ENCODE measurements around the gene EFNA1. TPM values are rescaled to one million over a fixed set of nuclear protein-coding genes. Genes with fewer than 3 reads are reported as not detected.

Gene EFNA1
- total and polyA plus RNA-seq, 2 of the 13 experiments (the other 11 are each of a cell fraction or from before 2014, with no cell fraction given) = 81.8 to 874 TPM

DNA sequence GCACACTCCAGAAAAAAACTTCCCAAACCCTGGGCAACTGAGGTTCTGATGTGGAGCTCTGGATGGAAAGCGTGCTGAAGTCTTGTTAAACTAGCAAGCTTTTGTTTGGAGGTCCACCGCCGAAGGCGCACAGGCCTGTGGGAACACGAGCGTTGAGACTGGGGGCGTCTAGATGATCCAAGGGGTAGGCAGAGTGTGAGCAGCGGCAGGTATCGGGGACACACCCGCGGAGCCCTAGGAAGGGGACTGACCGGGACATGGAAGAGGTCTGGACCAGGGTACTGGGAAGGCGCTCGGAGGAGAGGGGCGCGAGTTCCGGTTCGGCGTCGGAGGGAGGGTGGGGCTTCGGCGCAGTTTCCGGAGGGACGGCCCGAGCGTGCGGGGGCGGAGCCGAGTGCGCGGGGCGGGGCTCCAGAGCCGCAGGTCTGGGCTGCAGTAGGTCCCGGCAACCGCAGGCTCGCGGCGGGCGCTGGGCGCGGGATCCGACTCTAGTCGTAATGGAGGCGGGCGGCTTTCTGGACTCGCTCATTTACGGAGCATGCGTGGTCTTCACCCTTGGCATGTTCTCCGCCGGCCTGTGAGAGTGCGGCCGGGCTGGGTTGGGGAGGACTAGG lies 7.8 kb downstream of the EFNA1 start, which contains the start of gene SLC50A1 (continued):
- TF ChIP-seq, protein P1, sequence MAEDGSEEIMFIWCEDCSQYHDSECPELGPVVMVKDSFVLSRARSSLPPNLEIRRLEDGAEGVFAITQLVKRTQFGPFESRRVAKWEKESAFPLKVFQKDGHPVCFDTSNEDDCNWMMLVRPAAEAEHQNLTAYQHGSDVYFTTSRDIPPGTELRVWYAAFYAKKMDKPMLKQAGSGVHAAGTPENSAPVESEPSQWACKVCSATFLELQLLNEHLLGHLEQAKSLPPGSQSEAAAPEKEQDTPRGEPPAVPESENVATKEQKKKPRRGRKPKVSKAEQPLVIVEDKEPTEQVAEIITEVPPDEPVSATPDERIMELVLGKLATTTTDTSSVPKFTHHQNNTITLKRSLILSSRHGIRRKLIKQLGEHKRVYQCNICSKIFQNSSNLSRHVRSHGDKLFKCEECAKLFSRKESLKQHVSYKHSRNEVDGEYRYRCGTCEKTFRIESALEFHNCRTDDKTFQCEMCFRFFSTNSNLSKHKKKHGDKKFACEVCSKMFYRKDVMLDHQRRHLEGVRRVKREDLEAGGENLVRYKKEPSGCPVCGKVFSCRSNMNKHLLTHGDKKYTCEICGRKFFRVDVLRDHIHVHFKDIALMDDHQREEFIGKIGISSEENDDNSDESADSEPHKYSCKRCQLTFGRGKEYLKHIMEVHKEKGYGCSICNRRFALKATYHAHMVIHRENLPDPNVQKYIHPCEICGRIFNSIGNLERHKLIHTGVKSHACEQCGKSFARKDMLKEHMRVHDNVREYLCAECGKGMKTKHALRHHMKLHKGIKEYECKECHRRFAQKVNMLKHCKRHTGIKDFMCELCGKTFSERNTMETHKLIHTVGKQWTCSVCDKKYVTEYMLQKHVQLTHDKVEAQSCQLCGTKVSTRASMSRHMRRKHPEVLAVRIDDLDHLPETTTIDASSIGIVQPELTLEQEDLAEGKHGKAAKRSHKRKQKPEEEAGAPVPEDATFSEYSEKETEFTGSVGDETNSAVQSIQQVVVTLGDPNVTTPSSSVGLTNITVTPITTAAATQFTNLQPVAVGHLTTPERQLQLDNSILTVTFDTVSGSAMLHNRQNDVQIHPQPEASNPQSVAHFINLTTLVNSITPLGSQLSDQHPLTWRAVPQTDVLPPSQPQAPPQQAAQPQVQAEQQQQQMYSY (CRISPR knock-in tag; IDR thresholded peaks at IDR 0.05) = peak; percentile 82; the same call in 1 of the 2 replicates
- TF ChIP-seq PHF5A (CRISPR knock-in tag; IDR thresholded peaks at IDR 0.05; ENCODE audit: low read depth, unreplicated experiment) (no peak), ZNF589 (CRISPR knock-in tag; conservative IDR thresholded peaks at IDR 0.05) (peak; percentile 34; the same call in 1 of the 2 replicates), SP1 (IDR thresholded peaks at IDR 0.05) (no peak), SP1 (CRISPR knock-in tag; IDR thresholded peaks at IDR 0.05) (peak; percentile 72; the same call in 1 of the 2 replicates), ZNF788 (CRISPR knock-in tag; IDR thresholded peaks at IDR 0.05; ENCODE audit: borderline replicate concordance) (no peak; the same call in 1 of the 2 replicates), PHF8 (CRISPR knock-in tag; IDR thresholded peaks at IDR 0.05) (peak; percentile 67), MTF2 (CRISPR knock-in tag; IDR thresholded peaks at IDR 0.05; ENCODE audit: borderline replicate concordance) (no peak), RCOR2 (CRISPR knock-in tag; IDR thresholded peaks at IDR 0.05) (no peak), ZNF160 (CRISPR knock-in tag; IDR thresholded peaks at IDR 0.05) (0 out of 2 replicates have a peak, but pooled peaks have one; percentile 16), ZNF558 (CRISPR knock-in tag; IDR thresholded peaks at IDR 0.05; ENCODE audit: borderline replicate concordance) (0 out of 2 replicates have a peak, but pooled peaks have one; percentile 72), SMAD3 (CRISPR knock-in tag; IDR thresholded peaks at IDR 0.05) (no peak), MBNL3 (CRISPR knock-in tag; conservative IDR thresholded peaks at IDR 0.05) (0 out of 2 replicates have a peak, but pooled peaks have one; percentile 42), ZFP82 (CRISPR knock-in tag; IDR thresholded peaks at IDR 0.05; ENCODE audit: borderline replicate concordance) (no peak), HDAC1 (CRISPR knock-in tag; IDR thresholded peaks at IDR 0.05) (peak; percentile 14), ZNF569 (CRISPR knock-in tag; IDR thresholded peaks at IDR 0.05; ENCODE audit: borderline replicate concordance) (no peak), ZNF552 (CRISPR knock-in tag; IDR thresholded peaks at IDR 0.05; ENCODE audit: borderline replicate concordance) (no peak), YEATS2 (CRISPR knock-in tag; IDR thresholded peaks at IDR 0.05; ENCODE audit: borderline replicate concordance) (peak; percentile 70; the same call in 1 of the 2 replicates), ZNF296 (CRISPR knock-in tag; conservative IDR thresholded peaks at IDR 0.05) (no peak), ZNF615 (CRISPR knock-in tag; IDR thresholded peaks at IDR 0.05; ENCODE audit: borderline replicate concordance) (peak; percentile 50; the same call in 1 of the 2 replicates), MLLT10 (CRISPR knock-in tag; IDR thresholded peaks at IDR 0.05) (no peak), ZNF136 (CRISPR knock-in tag; IDR thresholded peaks at IDR 0.05; ENCODE audit: low read depth) (no peak)
- TF ChIP-seq, protein P2, sequence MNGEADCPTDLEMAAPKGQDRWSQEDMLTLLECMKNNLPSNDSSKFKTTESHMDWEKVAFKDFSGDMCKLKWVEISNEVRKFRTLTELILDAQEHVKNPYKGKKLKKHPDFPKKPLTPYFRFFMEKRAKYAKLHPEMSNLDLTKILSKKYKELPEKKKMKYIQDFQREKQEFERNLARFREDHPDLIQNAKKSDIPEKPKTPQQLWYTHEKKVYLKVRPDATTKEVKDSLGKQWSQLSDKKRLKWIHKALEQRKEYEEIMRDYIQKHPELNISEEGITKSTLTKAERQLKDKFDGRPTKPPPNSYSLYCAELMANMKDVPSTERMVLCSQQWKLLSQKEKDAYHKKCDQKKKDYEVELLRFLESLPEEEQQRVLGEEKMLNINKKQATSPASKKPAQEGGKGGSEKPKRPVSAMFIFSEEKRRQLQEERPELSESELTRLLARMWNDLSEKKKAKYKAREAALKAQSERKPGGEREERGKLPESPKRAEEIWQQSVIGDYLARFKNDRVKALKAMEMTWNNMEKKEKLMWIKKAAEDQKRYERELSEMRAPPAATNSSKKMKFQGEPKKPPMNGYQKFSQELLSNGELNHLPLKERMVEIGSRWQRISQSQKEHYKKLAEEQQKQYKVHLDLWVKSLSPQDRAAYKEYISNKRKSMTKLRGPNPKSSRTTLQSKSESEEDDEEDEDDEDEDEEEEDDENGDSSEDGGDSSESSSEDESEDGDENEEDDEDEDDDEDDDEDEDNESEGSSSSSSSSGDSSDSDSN (CRISPR knock-in tag; IDR thresholded peaks at IDR 0.05) = 0 out of 2 replicates have a peak, but pooled peaks have one; percentile 32
- TF ChIP-seq, protein P3, sequence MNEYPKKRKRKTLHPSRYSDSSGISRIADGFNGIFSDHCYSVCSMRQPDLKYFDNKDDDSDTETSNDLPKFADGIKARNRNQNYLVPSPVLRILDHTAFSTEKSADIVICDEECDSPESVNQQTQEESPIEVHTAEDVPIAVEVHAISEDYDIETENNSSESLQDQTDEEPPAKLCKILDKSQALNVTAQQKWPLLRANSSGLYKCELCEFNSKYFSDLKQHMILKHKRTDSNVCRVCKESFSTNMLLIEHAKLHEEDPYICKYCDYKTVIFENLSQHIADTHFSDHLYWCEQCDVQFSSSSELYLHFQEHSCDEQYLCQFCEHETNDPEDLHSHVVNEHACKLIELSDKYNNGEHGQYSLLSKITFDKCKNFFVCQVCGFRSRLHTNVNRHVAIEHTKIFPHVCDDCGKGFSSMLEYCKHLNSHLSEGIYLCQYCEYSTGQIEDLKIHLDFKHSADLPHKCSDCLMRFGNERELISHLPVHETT (CRISPR knock-in tag; conservative IDR thresholded peaks at IDR 0.05) = no peak; the same call in 1 of the 2 replicates

All from HepG2 (cell line).